HepG2 (cell line): ENCODE measurements around the gene BMX. TPM values are rescaled to one million over a fixed set of nuclear protein-coding genes. Genes with fewer than 3 reads are reported as not detected.

ENCODE experiments used
- CREB1 ChIP-seq, 2 experiments: fragments of 450-650 bp in 1 of 2; IDR thresholded peaks; 2 replicates each; pipeline ENCODE4 v1.6.1; 2016 to 2017; ENCODE audit warnings: control low read depth in 1 of 2, mild to moderate bottlenecking in 1 of 2, missing compliant biosample characterization in 1 of 2, missing genetic modification characterization in 1 of 2
- EEA1 ChIP-seq: sonication (generic); formaldehyde crosslinking; IDR thresholded peaks from 2 replicates; pipeline ENCODE4 v1.5.1; 2020; ENCODE audit warnings: mild to moderate bottlenecking, missing genetic modification reagents, borderline replicate concordance
- FOXP4 ChIP-seq: sonication (generic); formaldehyde crosslinking; IDR thresholded peaks from 2 replicates; pipeline ENCODE4 v1.4.0; 2020; ENCODE audit warnings: missing genetic modification reagents
- HDAC1 ChIP-seq: sonication (generic); formaldehyde crosslinking; IDR thresholded peaks from 2 replicates; pipeline ENCODE4 v1.5.1; 2020; ENCODE audit warnings: mild to moderate bottlenecking, missing genetic modification reagents
- HMGXB4 ChIP-seq, 2 experiments: sonication (generic) in 1 of 2; formaldehyde crosslinking in 1 of 2; IDR thresholded peaks; 2 replicates each; pipeline versions ENCODE4 v1.4.0 to v1.6.1; 2018 to 2020; ENCODE audit warnings: missing genetic modification reagents in 2 of 2, borderline replicate concordance in 1 of 2, low read depth in 1 of 2, mild to moderate bottlenecking in 1 of 2, missing biosample characterization in 1 of 2
- MAFF ChIP-seq: IDR thresholded peaks from 2 replicates; pipeline ENCODE4 v1.6.1; 2011; ENCODE audit warnings: low read depth, low read length, improper control_type of control experiment
- MAFK ChIP-seq, 2 experiments: IDR thresholded peaks in 1 of 2; conservative IDR thresholded peaks in 1 of 2; 2 replicates each; pipeline ENCODE4 v1.6.1; 2011; ENCODE audit warnings: improper control_type of control experiment in 2 of 2, low read length in 2 of 2
- MTF2 ChIP-seq: sonication (generic); formaldehyde crosslinking; IDR thresholded peaks from 2 replicates; pipeline ENCODE4 v1.5.0; 2020; ENCODE audit warnings: missing genetic modification reagents, borderline replicate concordance
- NAIF1 ChIP-seq: sonication (generic); formaldehyde crosslinking; IDR thresholded peaks from 2 replicates; pipeline ENCODE4 v1.5.0; 2020; ENCODE audit warnings: mild to moderate bottlenecking, missing genetic modification reagents, borderline replicate concordance
- NFE2L1 ChIP-seq: sonication (generic); formaldehyde crosslinking; IDR thresholded peaks from 2 replicates; pipeline ENCODE4 v1.4.0; 2020; ENCODE audit warnings: missing genetic modification reagents, mild to moderate bottlenecking, borderline replicate concordance
- POLR2A ChIP-seq, 2 experiments: IDR thresholded peaks; 2 replicates each; pipeline ENCODE4 v1.6.1; 2011; ENCODE audit warnings: low read depth in 2 of 2, low read length in 2 of 2, mild to moderate bottlenecking in 1 of 2, moderate library complexity in 1 of 2; ENCODE audit not compliant: insufficient read depth in 1 of 2
- TBX2 ChIP-seq: sonication (generic); formaldehyde crosslinking; IDR thresholded peaks from 2 replicates; pipeline ENCODE4 v1.5.0; 2020; ENCODE audit warnings: missing genetic modification reagents, mild to moderate bottlenecking, borderline replicate concordance
- TFDP2 ChIP-seq: sonication (generic); formaldehyde crosslinking; IDR thresholded peaks from 2 replicates; pipeline ENCODE4 v1.4.0; 2020; ENCODE audit warnings: missing genetic modification reagents
- UBTF ChIP-seq: sonication (generic); formaldehyde crosslinking; IDR thresholded peaks from 2 replicates; pipeline ENCODE4 v1.4.0; 2020; ENCODE audit warnings: mild to moderate bottlenecking, missing genetic modification reagents
- ZFP37 ChIP-seq: sonication (generic); formaldehyde crosslinking; IDR thresholded peaks from 2 replicates; pipeline ENCODE4 v1.4.0; 2020; ENCODE audit warnings: missing genetic modification reagents, borderline replicate concordance
- ZNF451 ChIP-seq: sonication (generic); formaldehyde crosslinking; IDR thresholded peaks from 2 replicates; pipeline ENCODE4 v1.5.0; 2020; ENCODE audit warnings: mild to moderate bottlenecking, missing genetic modification reagents
- ZNF543 ChIP-seq: sonication (generic); formaldehyde crosslinking; IDR thresholded peaks from 2 replicates; pipeline ENCODE4 v1.4.0; 2020; ENCODE audit warnings: mild to moderate bottlenecking, missing genetic modification reagents
- ZNF770 ChIP-seq: sonication (generic); formaldehyde crosslinking; IDR thresholded peaks from 2 replicates; pipeline ENCODE4 v1.5.0; 2020; ENCODE audit warnings: mild to moderate bottlenecking, missing genetic modification reagents
- polyA plus RNA-seq, 8 experiments: library from polyadenylated mRNA; depleted of rRNA in 3 of 8; stranded (reverse) in 7 of 8; unstranded in 1 of 8; fragments of >200 nt; fragmentation: Illumina TruSeq in 4 of 8; extraction: Trizol in 4 of 8; gene quantifications; 2 replicates each; pipeline versions ENCODE4 v1.2.1 to v1.2.3, GENCODE V29; 2011 to 2016; ENCODE audit warnings: low read depth in 4 of 8, missing spikeins in 1 of 8, mixed read lengths in 1 of 8; ENCODE audit not compliant: insufficient read depth in 1 of 8
- total RNA-seq, 5 experiments: library from RNA; depleted of rRNA; stranded (reverse); fragments of >200 nt; fragmentation: Illumina TruSeq; extraction: Trizol; gene quantifications; 2 replicates each; pipeline ENCODE4 v1.2.3, GENCODE V29; 2016; ENCODE audit warnings: low read depth in 1 of 5

Gene BMX
- total and polyA plus RNA-seq, 2 of the 13 experiments (the other 11 are each of a cell fraction or from before 2014, with no cell fraction given) = not detected

- peak; percentile 45 for TF ChIP-seq TBX2 (CRISPR knock-in tag)
- peak; percentile 53; the same call in 1 of the 2 replicates for TF ChIP-seq MAFF
- peak; percentile 51 to 65 for TF ChIP-seq POLR2A (IDR thresholded peaks at IDR 0.05; ENCODE audit: insufficient read depth in 1 of 2, low read depth in 2 of 2, low read length in 2 of 2)
- no peak for TF ChIP-seq EEA1 (CRISPR knock-in tag)
- TF ChIP-seq FOXP4 = peak; percentile 26; the same call in 1 of the 2 replicates
- peak; percentile 72 to 88 for TF ChIP-seq MAFK (conservative IDR thresholded peaks at IDR 0.05 in 1 of 2, IDR thresholded peaks at IDR 0.05 in 1 of 2; ENCODE audit: low read length in 2 of 2)
- TF ChIP-seq ZNF770 (CRISPR knock-in tag) = peak; percentile 95
- TF ChIP-seq HMGXB4 (CRISPR knock-in tag; IDR thresholded peaks at IDR 0.05; ENCODE audit: borderline replicate concordance in 1 of 2, low read depth in 1 of 2) = peak; percentile 58 to 59; a peak in 2 of 4 replicates
- TF ChIP-seq CREB1 (IDR thresholded peaks at IDR 0.05) = 0 out of 2 replicates have a peak, but pooled peaks have one; percentile 23
- no peak for TF ChIP-seq CREB1 (CRISPR knock-in tag; IDR thresholded peaks at IDR 0.05)
- TF ChIP-seq MTF2 (CRISPR knock-in tag) = no peak
- TF ChIP-seq TFDP2 = peak; percentile 49; the same call in 1 of the 2 replicates
- peak; percentile 82 for TF ChIP-seq ZNF543
- TF ChIP-seq ZFP37 (CRISPR knock-in tag) = no peak
- peak; percentile 94; the same call in 1 of the 2 replicates for TF ChIP-seq NFE2L1 (CRISPR knock-in tag)
- TF ChIP-seq HDAC1 = peak; percentile 74
- no peak for TF ChIP-seq NAIF1 (CRISPR knock-in tag)
- TF ChIP-seq ZNF451 (CRISPR knock-in tag) = no peak
- peak; percentile 83 for TF ChIP-seq UBTF (CRISPR knock-in tag)
Observed at GRCh38 chrX:15493118-15493962, 7.3 kb upstream of the BMX start, which contains the start of gene PIR (continued).
